Inflammatory macrophage (primary cell): Measurements from ENCODE around the gene EEF2KMT.
"Not testable (repeated sequence)": the region's sequence is repeated elsewhere in the genome, so short reads cannot be mapped to it uniquely, and the experiment has no call there.

Experiments used
- DNase-seq, 2 donors: peaks; one replicate each; pipeline ENCODE4 v3.0.0-alpha.2; 2020 to 2022

The EEF2KMT gene

GRCh38 chr16:5095145-5095830 is 2.3 kb downstream of the EEF2KMT start:
- DNase-seq = not testable (repeated sequence)

- not testable (repeated sequence) for DNase-seq
Observed at GRCh38 chr16:5093746-5094145, 3.8 kb downstream of the EEF2KMT start.

- not testable (repeated sequence) for DNase-seq
Observed at GRCh38 chr16:5093081-5093480, 4.5 kb downstream of the EEF2KMT start.

- DNase-seq = not testable (repeated sequence)
Observed at GRCh38 chr16:5090592-5090991, 7.0 kb downstream of the EEF2KMT start.

GRCh38 chr16:5089911-5090555 is 7.6 kb downstream of the EEF2KMT start:
- DNase-seq = not testable (repeated sequence)

GRCh38 chr16:5088936-5089335 is 8.7 kb downstream of the EEF2KMT start:
- not testable (repeated sequence) for DNase-seq

GRCh38 chr16:5088086-5088790 is 9.4 kb downstream of the EEF2KMT start:
- not testable (repeated sequence) for DNase-seq

GRCh38 chr16:5085716-5086115 is 11.9 kb downstream of the EEF2KMT start:
- not testable (repeated sequence) for DNase-seq

GRCh38 chr16:5084802-5085201 is 12.8 kb downstream of the EEF2KMT start:
- peak; percentile 52 to 60 for DNase-seq

- DNase-seq = not testable (repeated sequence)
Observed at GRCh38 chr16:5084099-5084731, 13.4 kb downstream of the EEF2KMT start.

- not testable (repeated sequence) for DNase-seq
Observed at GRCh38 chr16:5083646-5084045, 13.9 kb downstream of the EEF2KMT start.

GRCh38 chr16:5080996-5081395 is 16.6 kb downstream of the EEF2KMT start:
- not testable (repeated sequence) for DNase-seq

- DNase-seq = not testable (repeated sequence)
Observed at GRCh38 chr16:5080461-5080860, 17.1 kb downstream of the EEF2KMT start.

- no peak for DNase-seq
Observed at GRCh38 chr16:5078626-5079025, 19.0 kb downstream of the EEF2KMT start.

GRCh38 chr16:5077304-5077703 is 20.3 kb downstream of the EEF2KMT start:
- DNase-seq = no peak

- DNase-seq = no peak
Observed at GRCh38 chr16:5075637-5076036, 22.0 kb downstream of the EEF2KMT start.

GRCh38 chr16:5073771-5074170 is 23.8 kb downstream of the EEF2KMT start:
- not testable (repeated sequence) for DNase-seq

GRCh38 chr16:5073279-5073629 is 24.3 kb downstream of the EEF2KMT start:
- DNase-seq = no peak

GRCh38 chr16:5072334-5073278 is 25.0 kb downstream of the EEF2KMT start:
- DNase-seq = no peak

GRCh38 chr16:5071681-5072333 is 25.8 kb downstream of the EEF2KMT start, which contains the start of gene ALG1:
ALG1 (plus strand) TSS chr16:5071843; CDS start chr16:5071850, 7 bp downstream.
- peak; percentile 88 to 93 for DNase-seq

GRCh38 chr16:5071341-5071680 is 26.3 kb downstream of the EEF2KMT start:
- DNase-seq = no peak
